ENCODE results near the gene SH3GL2. TPM values are rescaled to one million over a fixed set of nuclear protein-coding genes. Genes with fewer than 3 reads are reported as not detected.

SH3GL2 gene
- total and polyA plus RNA-seq, 9 donors, result 0.07 to 0.28 (median 0.10) TPM

DNA sequence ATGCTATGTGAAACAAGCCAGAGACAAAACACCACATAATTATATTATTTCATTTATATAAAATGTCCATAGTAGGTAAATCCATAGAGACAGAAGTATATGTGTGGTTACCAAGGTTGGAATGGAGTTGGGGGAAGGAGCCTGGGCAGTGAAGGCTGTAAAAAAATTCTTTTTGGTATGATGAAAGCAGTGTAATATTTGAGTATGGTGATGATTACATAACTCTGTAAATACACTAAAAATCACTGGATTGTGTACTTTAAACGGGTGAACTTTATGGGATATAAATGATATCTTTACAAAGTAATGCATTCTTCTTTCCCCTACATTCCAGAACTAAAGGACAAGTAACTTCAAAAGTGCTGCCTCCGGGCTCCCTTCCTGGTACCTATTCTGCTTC, 155.8 kb downstream of the SH3GL2 start:
- Histone ChIP-seq H3K36me3 (ENCODE audit: control insufficient read depth, insufficient read depth, low read length) (no peaks in the 10 kb centered on the region), H3K9me3 (replicated peaks; ENCODE audit: control insufficient read depth, low read depth, low read length) (no peaks in the 10 kb centered on the region), H3K27ac (ENCODE audit: low read length) (no peak overlapping the region), H3K4me1 (ENCODE audit: control insufficient read depth, insufficient read depth, low read length) (no peaks in the 10 kb centered on the region), H3K27me3 (ENCODE audit: control insufficient read depth, insufficient read depth, low read length) (no peaks in the 10 kb centered on the region), H3K4me3 (ENCODE audit: low read length) (no peak overlapping the region)
- 83% methylated on average over 1 of the region's 2 CpGs for whole genome bisulfite sequencing (ENCODE audit: insufficient coverage)
- DNase-seq, result no peak

DNA sequence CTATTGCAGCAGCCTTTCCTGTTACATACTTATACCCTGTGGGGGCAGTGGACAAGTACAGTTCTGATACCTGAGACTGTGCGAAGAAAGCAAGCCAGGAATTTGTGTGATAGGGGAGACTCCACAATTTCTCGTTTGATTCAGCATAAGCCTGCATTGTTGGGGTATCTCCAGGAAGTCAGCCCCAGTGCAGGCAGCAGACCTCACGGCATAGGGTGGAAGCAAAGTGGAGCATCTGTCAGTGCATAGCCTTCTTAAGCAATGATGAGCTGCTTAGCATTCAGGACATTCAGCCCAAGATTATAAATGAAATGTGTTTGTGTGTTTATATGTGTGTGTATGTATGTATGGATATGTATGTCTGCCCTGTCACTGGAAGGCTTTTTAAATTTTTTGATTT, 157.0 kb downstream of the SH3GL2 start:
- Histone ChIP-seq H3K36me3 (ENCODE audit: control insufficient read depth, insufficient read depth, low read length) (no peaks in the 10 kb centered on the region), H3K27me3 (ENCODE audit: control insufficient read depth, insufficient read depth, low read length) (no peaks in the 10 kb centered on the region), H3K4me1 (ENCODE audit: control insufficient read depth, insufficient read depth, low read length) (no peaks in the 10 kb centered on the region), H3K27ac (ENCODE audit: low read length) (no peak overlapping the region), H3K4me3 (ENCODE audit: low read length) (no peak overlapping the region), H3K9me3 (replicated peaks; ENCODE audit: control insufficient read depth, low read depth, low read length) (no peaks in the 10 kb centered on the region)
- 69% methylated on average over 2 of the region's 3 CpGs for WGBS (ENCODE audit: insufficient coverage)
- no peak for DNase-seq

DNA sequence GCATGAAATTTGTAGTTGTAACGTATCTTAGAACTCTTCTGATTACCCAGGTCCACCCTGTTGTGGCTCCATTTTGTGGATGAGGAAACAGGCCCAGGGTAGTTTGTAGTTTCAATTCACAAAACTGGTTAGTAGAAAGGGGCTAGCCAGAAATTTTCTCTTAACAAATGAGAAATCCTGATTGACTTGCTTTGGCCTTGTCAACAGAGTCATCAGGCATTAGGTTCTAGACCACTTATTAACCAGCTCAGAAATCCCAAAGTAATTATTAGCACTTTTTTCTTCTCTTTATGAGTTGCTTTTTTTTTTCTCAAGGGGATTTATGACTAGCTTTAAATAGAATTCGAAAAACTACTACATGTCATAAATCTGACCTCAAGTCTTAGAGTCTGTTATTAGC, 160.2 kb downstream of the SH3GL2 start:
- DNase-seq, result no peak
- H3K27me3 ChIP-seq (ENCODE audit: control insufficient read depth, insufficient read depth, low read length), result no peaks in the 10 kb centered on the region
- no peak overlapping the region for H3K4me3 ChIP-seq (ENCODE audit: low read length)
- no peaks in the 10 kb centered on the region for H3K36me3 ChIP-seq (ENCODE audit: control insufficient read depth, insufficient read depth, low read length)
- H3K9me3 ChIP-seq (replicated peaks; ENCODE audit: control insufficient read depth, low read depth, low read length), result no peaks in the 10 kb centered on the region
- no CpG with 5 or more reads among the region's 2 CpGs for WGBS (ENCODE audit: insufficient coverage)
- H3K27ac ChIP-seq (ENCODE audit: low read length), result no peak overlapping the region
- no peaks in the 10 kb centered on the region for H3K4me1 ChIP-seq (ENCODE audit: control insufficient read depth, insufficient read depth, low read length)

DNA sequence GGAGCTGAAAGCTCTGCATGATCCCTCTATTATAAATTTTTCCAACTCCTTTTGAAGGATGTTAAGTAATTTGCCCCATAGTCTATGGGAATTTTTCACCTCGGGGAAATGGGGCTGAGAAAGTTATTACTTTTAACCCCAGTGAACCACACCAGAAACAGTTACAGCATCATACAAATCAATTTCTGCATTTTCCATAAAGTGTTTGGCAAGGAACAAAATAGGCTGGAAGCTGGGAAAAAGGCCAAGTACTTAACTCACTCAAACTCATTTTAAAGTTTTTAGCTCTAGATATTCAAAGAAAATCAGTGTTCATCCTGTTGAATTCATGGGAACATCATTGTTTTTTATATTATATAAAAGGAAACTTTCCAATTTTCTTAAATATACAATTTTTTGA, 160.9 kb downstream of the SH3GL2 start:
- no peaks in the 10 kb centered on the region for H3K4me1 ChIP-seq (ENCODE audit: control insufficient read depth, insufficient read depth, low read length)
- no peak overlapping the region for H3K4me3 ChIP-seq (ENCODE audit: low read length)
- no peaks in the 10 kb centered on the region for H3K27me3 ChIP-seq (ENCODE audit: control insufficient read depth, insufficient read depth, low read length)
- H3K27ac ChIP-seq (ENCODE audit: low read length), result no peak overlapping the region
- H3K36me3 ChIP-seq (ENCODE audit: control insufficient read depth, insufficient read depth, low read length), result no peaks in the 10 kb centered on the region
- DNase-seq, result peak; percentile 83
- no CpG with 5 or more reads among the region's 1 CpG for WGBS (ENCODE audit: insufficient coverage)
- no peaks in the 10 kb centered on the region for H3K9me3 ChIP-seq (replicated peaks; ENCODE audit: control insufficient read depth, low read depth, low read length)

DNA sequence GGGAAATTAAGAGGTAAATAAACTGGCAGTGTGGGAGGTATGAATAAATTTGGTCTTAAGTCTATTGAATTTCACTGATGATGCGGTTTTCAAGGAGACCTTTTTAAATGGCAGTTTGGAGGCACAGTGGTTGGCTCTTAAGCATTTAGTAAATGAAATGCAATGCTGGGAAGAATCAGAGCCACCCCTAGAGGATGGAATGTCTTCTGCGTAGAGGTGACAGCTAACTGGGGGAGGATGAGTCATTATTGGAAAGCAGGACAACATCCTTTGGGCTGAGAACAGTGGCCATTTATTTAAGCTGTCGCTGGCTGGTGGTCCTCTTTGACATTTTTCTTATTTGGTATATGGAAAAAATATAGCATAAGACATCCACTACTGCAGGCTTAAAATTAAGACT, 163.2 kb downstream of the SH3GL2 start:
- no peak for DNase-seq
- no peaks in the 10 kb centered on the region for H3K36me3 ChIP-seq (ENCODE audit: control insufficient read depth, insufficient read depth, low read length)
- 25% methylated on average over 2 of the region's 3 CpGs for WGBS (ENCODE audit: insufficient coverage)
- H3K27ac ChIP-seq (ENCODE audit: low read length), result no peak overlapping the region
- H3K4me3 ChIP-seq (ENCODE audit: low read length), result no peak overlapping the region
- H3K4me1 ChIP-seq (ENCODE audit: control insufficient read depth, insufficient read depth, low read length), result no peaks in the 10 kb centered on the region
- H3K27me3 ChIP-seq (ENCODE audit: control insufficient read depth, insufficient read depth, low read length), result no peaks in the 10 kb centered on the region
- no peaks in the 10 kb centered on the region for H3K9me3 ChIP-seq (replicated peaks; ENCODE audit: control insufficient read depth, low read depth, low read length)

DNA sequence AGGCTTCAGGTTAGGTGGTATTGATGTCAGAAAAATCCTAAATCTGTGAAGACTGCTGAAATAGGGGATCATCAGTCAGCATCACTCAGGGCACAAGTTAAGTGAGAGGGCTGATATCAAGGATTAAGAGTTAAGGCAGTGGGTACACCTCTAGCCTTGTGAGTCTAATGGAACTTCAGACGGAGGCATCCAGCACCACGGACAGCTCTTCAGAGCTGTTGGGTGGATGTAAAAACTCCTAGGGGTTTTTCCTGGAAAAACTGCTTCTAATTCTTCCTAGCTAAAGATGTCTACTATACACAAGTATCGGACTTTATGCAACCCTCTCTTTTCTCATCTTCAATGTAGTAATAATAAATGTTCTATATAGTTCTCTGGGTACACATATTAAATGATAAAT, 165.9 kb downstream of the SH3GL2 start:
- Histone ChIP-seq H3K4me1 (ENCODE audit: control insufficient read depth, insufficient read depth, low read length) (no peaks in the 10 kb centered on the region), H3K36me3 (ENCODE audit: control insufficient read depth, insufficient read depth, low read length) (no peaks in the 10 kb centered on the region), H3K27ac (ENCODE audit: low read length) (no peak overlapping the region), H3K9me3 (replicated peaks; ENCODE audit: control insufficient read depth, low read depth, low read length) (no peaks in the 10 kb centered on the region), H3K4me3 (ENCODE audit: low read length) (no peak overlapping the region), H3K27me3 (ENCODE audit: control insufficient read depth, insufficient read depth, low read length) (no peaks in the 10 kb centered on the region)
- no CpG with 5 or more reads among the region's 3 CpGs for WGBS (ENCODE audit: insufficient coverage)
- peak; percentile 54 for DNase-seq

DNA sequence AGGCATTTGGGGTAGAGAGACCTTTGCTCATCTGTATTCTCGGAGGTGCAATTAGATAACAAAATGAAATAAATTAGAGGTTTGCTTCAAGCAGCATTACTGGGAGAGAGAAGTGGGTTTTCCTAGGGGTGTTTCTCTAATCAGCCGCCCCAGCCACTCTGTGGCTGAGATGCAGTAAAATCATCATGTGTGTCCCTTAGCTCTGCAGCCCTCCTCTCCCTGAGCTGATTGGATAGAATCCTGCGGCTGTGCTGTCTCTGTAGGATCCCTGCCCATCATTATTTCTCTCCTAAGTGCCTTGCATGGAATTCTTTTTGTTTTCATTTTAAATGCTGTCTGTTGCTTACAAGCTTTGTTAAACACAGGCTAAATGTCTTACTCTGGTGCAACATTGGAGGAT, 171.4 kb downstream of the SH3GL2 start:
- no CpG with 5 or more reads among the region's 3 CpGs for WGBS (ENCODE audit: insufficient coverage)

DNA sequence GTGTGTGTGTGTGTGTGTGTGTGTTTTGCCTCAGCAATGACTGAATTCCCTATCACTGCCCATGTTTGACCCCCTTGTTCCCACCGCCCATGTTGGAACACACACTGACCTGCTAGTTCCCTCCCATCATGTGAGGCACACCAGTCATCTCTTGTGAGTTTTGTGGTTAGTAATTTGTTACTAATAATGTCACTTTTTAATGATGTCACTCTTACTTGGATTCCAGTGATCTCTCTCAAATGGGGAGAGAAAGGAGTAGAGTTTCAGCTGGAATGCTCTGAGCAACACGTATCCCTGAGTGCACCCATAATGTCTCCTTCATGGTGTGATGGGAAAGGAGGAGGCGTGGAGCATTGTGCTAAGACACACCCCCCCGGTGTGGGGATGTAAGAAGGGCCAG, 172.6 kb downstream of the SH3GL2 start:
- H3K27me3 ChIP-seq (ENCODE audit: control insufficient read depth, insufficient read depth, low read length), result no peaks in the 10 kb centered on the region
- WGBS (ENCODE audit: insufficient coverage), result 30% methylated on average over 2 of the region's 4 CpGs
- no peaks in the 10 kb centered on the region for H3K9me3 ChIP-seq (replicated peaks; ENCODE audit: control insufficient read depth, low read depth, low read length)
- H3K4me1 ChIP-seq (ENCODE audit: control insufficient read depth, insufficient read depth, low read length), result no peaks in the 10 kb centered on the region
- DNase-seq, result no peak
- no peaks in the 10 kb centered on the region for H3K36me3 ChIP-seq (ENCODE audit: control insufficient read depth, insufficient read depth, low read length)
- no peak overlapping the region for H3K4me3 ChIP-seq (ENCODE audit: low read length)
- H3K27ac ChIP-seq (ENCODE audit: low read length), result no peak overlapping the region

More for the DNA sequence above, 171.4 kb downstream of the SH3GL2 start:
- H3K27ac ChIP-seq (ENCODE audit: low read length), result no peak overlapping the region
- H3K4me1 ChIP-seq (ENCODE audit: control insufficient read depth, insufficient read depth, low read length), result no peaks in the 10 kb centered on the region
- H3K36me3 ChIP-seq (ENCODE audit: control insufficient read depth, insufficient read depth, low read length), result no peaks in the 10 kb centered on the region
- H3K4me3 ChIP-seq (ENCODE audit: low read length), result no peak overlapping the region
- no peaks in the 10 kb centered on the region for H3K9me3 ChIP-seq (replicated peaks; ENCODE audit: control insufficient read depth, low read depth, low read length)
- DNase-seq, result no peak
- H3K27me3 ChIP-seq (ENCODE audit: control insufficient read depth, insufficient read depth, low read length), result no peaks in the 10 kb centered on the region

DNA sequence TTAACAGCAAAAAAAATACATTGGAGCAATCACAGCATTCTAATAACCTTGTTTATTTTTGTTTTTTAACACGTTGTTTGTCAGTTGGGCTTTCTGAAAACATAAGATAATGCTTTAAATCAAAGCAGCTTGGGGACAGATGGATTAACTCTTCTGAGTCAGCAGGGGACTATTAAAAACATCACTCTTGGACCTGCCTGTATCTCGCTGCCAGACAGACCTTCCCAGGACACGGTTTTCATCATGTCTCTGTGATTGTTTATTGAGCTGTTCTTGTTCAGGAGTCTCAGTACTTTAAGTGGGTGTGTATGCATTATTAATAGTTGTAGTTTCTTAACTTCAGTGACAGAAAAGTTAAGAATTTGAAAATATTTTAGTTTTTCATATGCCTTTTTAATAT, 173.2 kb downstream of the SH3GL2 start:
- H3K36me3 ChIP-seq (ENCODE audit: control insufficient read depth, insufficient read depth, low read length), result no peaks in the 10 kb centered on the region
- no peaks in the 10 kb centered on the region for H3K27me3 ChIP-seq (ENCODE audit: control insufficient read depth, insufficient read depth, low read length)
- no peak for DNase-seq
- no CpG with 5 or more reads among the region's 3 CpGs for WGBS (ENCODE audit: insufficient coverage)
- no peak overlapping the region for H3K4me3 ChIP-seq (ENCODE audit: low read length)
- H3K27ac ChIP-seq (ENCODE audit: low read length), result no peak overlapping the region
- no peaks in the 10 kb centered on the region for H3K9me3 ChIP-seq (replicated peaks; ENCODE audit: control insufficient read depth, low read depth, low read length)
- H3K4me1 ChIP-seq (ENCODE audit: control insufficient read depth, insufficient read depth, low read length), result no peaks in the 10 kb centered on the region

DNA sequence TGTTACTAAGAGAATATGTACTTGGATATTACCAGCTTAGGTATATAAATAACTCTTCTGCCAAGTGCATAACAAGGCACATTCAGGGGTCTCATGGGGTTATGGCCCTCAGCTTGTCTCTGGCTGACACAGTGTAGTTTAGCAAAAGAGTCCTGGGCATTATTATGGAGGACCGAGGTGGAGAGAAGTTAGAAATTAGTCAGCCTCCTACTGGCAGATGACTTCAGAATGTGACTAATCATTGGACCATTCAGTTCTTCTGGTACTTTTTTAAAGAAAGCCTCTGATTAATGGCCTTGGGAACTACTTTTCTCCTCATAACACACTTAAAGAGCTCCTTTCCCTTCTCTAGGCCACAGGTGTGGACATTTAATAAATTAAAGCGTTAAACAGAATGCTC, 178.9 kb downstream of the SH3GL2 start:
- H3K9me3 ChIP-seq (replicated peaks; ENCODE audit: control insufficient read depth, low read depth, low read length), result no peaks in the 10 kb centered on the region
- no peaks in the 10 kb centered on the region for H3K4me1 ChIP-seq (ENCODE audit: control insufficient read depth, insufficient read depth, low read length)
- H3K36me3 ChIP-seq (ENCODE audit: control insufficient read depth, insufficient read depth, low read length), result no peaks in the 10 kb centered on the region
- H3K27ac ChIP-seq (ENCODE audit: low read length), result no peak overlapping the region
- no CpG with 5 or more reads among the region's 2 CpGs for WGBS (ENCODE audit: insufficient coverage)
- no peaks in the 10 kb centered on the region for H3K27me3 ChIP-seq (ENCODE audit: control insufficient read depth, insufficient read depth, low read length)
- no peak for DNase-seq
- H3K4me3 ChIP-seq (ENCODE audit: low read length), result no peak overlapping the region

DNA sequence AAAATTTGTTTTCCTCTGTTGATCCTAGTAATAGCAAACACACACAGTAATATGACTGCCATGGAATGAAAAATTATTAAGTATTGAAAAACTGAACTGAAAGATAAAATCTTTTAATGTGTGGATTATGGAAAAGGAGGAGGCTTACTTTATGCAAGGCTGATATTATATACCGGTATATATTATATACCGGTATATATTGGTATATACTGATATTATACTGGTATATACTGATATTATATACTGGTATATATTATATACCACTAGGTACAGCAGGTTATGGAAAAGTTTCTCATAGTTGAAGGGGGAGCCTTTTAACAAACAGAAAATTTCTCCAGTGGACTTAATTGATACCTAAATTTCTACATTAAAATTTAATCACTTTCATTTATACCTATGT, 181.4 kb downstream of the SH3GL2 start:
- WGBS (ENCODE audit: insufficient coverage), result no CpG with 5 or more reads among the region's 2 CpGs
- no peak for DNase-seq
- Histone ChIP-seq H3K36me3 (ENCODE audit: control insufficient read depth, insufficient read depth, low read length) (no peaks in the 10 kb centered on the region), H3K4me1 (ENCODE audit: control insufficient read depth, insufficient read depth, low read length) (no peaks in the 10 kb centered on the region), H3K27me3 (ENCODE audit: control insufficient read depth, insufficient read depth, low read length) (peaks cover 2% of the 10 kb centered on the region), H3K4me3 (ENCODE audit: low read length) (no peak overlapping the region), H3K27ac (ENCODE audit: low read length) (no peak overlapping the region), H3K9me3 (replicated peaks; ENCODE audit: control insufficient read depth, low read depth, low read length) (no peaks in the 10 kb centered on the region)
